Activated CD8-positive, alpha-beta memory T cell treated with anti-CD3 and anti-CD28 coated beads for 24 hours (primary cell): ENCODE results near the gene FUCA2.
"Not testable (repeated sequence)": the region's sequence is repeated elsewhere in the genome, so short reads cannot be mapped to it uniquely, and the experiment has no call there.

Source experiments
- DNase-seq: peaks from one replicate; pipeline ENCODE4 v3.0.0-alpha.2; 2020

The FUCA2 gene

DNA sequence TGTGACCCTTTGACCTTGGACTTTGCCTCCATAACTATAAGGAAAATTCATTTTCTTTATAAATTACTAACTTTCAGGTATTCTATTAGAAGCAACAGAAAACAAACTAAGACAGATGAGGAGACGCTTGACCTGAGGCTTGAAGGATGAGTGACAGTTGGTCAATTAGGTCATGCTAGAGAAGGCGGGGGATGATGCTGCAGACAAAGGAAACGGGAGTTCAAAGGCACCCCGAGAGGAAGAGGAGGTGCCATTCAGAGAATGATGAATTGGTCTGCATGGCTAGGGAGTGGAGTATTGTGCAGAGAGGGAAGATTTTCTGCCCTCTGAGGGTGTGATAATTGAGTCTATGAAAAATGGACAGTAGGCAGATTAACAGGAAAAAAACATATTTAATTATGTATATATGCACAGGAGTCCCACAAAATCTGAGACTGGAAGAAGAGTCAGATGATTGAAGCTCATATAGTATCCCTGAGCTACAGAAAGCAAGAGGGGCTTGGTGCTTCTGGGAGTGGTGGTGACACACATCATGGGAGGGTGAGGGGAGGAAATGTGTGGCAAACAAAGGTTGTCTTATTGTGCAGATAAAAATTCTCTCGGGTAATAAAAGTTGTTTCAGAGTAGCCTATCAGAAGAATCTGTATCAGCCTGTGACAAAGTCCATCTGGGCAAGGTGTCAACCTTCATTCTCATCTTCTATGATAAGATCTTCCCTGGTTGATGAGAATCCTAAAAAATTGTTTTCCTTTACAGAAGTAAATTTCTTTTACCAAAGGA, 20.4 kb upstream of the FUCA2 start:
- DNase-seq = no peak

GRCh38 chr6:143529095-143529494, 17.6 kb upstream of the FUCA2 start:
- no peak for DNase-seq

- DNase-seq = no peak
These were observed 16.8 kb upstream of the FUCA2 start for GRCh38 chr6:143528164-143528811.

- DNase-seq = no peak
These were observed 16.2 kb upstream of the FUCA2 start for GRCh38 chr6:143527677-143528076.

DNA sequence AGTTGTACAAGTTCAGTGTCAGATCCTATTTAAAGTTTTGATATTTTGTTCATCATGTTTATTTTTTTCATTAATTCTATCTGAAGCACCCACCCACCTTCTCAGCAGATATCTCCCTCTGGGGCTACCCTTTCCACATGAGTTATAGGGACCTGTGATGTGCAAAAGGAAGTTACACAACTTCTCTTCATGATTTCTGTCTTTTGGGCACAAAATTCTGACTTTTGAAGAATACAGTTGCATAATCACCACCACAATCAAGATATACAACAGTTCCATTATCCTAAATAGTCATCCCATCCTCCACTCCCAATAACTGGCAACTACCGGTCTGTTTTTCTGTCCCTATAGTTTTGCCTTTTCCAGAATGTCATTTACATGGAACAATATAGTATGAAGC, 13.8 kb upstream of the FUCA2 start:
- DNase-seq = no peak

- no peak for DNase-seq
These were observed 10.6 kb upstream of the FUCA2 start for GRCh38 chr6:143522039-143522600.

DNA sequence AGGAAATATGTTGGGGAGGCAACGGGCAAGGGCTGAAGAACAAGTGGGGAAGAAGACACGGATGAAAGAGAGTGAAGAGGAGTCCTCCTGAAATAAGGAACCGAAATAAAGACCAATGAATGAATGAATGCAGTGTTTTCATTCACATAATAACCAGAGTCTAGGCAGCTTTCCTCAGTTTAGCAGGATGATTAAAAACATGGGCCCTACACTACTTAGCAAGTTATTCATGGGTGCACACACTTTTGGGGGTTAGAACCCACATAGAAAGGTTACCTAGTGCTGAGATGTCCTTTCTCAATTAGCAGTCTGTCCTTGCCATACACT, 5.9 kb upstream of the FUCA2 start:
- no peak for DNase-seq

DNA sequence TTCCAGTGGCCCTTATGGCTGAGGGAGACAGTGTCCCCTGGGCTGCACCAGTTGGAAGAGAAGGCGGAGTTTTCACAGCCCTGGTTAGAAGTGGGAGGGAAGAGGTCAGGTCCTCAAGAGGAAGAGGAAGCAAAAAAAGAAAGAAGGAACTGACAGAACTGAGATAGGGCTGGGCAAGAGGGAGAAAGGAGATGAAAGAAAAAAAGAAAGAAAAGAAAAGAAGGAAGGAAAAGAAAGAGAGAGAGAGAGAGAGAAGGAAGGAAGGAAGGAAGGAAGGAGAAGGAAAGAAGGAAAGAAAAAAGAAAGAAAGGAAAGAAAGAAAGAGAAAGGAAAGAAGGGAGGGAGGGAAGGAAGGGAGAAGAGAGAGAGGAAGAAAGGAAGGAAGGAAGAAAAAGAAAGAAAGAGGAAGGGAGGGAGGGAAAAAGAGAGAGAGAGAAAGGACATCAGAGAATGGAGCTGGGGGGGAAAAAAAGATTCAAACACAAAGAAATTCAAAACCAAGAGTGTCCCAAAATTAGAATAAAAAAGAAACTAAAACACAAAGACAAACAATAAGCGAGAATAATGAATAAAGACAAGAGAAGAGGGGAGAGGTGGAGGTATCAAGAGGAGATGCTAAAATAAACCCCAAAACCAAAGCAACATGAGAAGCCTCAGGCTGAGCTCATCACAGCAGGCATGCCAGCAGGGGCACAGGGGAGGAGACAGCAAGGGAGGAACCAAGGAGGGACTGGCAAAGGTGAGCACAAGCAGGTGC, 5.3 kb upstream of the FUCA2 start:
- DNase-seq = no peak

DNA sequence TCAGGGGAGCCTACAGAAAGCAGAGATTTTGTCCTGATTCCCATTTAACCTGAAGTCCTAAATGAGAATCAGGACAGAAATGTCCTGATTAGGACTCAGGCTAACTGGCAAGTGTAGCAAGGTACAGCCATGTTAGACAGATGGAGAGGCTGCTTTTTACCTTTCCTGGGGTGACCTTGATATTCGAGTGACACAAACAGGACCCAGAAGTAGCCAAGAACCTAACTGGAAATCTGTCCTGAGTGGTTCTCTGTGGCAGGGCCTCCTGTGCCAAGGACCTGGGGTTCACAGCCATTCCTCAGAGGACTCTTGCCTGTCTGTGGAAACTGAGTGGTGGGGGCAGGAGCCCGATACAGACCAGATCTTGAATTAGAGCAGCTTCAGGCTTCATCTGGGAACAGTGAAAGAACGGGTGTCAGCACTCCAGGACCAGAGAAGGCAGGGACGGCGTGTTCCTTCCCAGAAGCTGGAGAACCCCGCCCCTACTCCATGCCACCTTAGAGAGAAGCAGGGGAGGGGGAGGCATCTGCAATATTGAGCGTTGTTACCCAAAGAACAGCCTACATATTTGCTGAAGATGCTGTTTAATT, 4.3 kb upstream of the FUCA2 start:
- no peak for DNase-seq

- no peak for DNase-seq
These were observed 3.7 kb upstream of the FUCA2 start for GRCh38 chr6:143515061-143515760.

- no peak for DNase-seq
These were observed 1.9 kb upstream of the FUCA2 start for GRCh38 chr6:143513410-143513809.

GRCh38 chr6:143510326-143510725, 1.2 kb downstream of the FUCA2 start:
- not testable (repeated sequence) for DNase-seq

DNA sequence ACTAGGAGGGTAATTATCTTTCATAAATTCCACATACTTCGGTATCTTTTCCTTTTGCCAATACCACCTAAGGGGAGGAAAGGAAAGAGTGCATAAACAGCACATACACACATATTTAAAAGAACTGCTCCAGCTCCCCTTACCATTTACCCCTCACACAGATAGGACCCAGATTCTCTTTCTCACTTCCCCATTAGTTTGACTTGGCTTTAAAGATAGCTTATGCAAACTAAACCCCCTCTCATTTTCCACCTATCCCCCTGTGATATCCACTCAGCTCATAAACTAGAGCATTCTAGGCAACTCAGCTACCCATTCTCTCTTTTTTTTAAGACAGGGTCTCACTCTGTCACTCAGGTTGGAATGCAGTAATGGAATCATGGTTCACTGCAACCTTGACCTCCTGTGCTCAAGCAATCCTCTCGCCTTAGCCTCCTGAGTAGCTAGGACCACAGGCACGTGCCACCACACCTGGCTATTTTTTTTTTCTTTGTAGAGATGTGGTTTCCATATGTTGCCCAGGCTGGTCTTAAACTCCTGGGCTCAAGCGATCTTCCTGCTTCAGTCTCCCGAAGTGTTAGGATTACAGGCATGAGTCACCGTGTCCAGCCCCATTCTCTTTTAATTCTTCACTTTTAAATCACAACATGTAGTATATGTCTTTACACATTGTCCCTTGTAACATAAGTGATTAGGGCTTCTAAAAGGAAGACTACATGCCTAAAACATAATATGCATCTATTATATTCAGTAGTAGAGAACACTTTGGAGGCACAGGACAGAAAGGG, 4.0 kb downstream of the FUCA2 start:
- no peak for DNase-seq

DNA sequence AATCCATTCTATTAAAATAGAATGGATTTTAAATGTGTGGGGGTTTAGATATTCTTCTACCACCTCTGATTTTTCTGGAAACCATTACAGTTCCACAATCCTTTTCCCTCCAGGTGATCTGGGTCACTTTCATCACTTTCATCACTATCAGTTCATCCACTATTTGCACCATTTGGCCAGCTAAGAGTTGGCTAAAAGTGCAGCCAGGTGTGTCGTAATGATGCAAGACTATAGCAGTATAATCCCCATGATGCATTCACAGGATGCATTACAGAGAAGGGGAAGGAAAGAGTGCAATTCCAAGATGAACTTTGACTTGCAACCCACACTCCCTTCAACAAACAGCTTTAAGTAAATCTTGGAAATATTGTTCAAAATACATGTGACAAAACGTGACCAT, 4.9 kb downstream of the FUCA2 start:
- DNase-seq = no peak

DNA sequence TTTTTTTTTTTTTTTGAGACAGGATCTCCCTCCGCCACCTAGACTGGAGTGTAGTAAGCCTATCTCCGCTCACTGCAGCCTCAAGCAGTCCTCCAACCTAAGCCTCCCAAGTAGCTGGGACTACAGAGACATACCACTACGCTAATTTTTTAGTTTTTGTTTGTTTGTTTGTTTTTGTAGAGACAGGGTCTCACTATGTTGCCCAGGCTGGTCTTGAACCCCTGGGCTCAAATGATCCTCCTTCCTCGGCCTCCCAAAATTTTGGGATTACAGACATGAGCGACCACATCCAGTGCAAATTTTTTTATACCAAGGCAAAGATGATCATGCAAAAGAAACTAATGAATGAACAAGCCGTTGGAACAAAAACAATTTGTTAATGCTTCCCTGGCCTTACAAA, 5.3 kb downstream of the FUCA2 start:
- no peak for DNase-seq

DNA sequence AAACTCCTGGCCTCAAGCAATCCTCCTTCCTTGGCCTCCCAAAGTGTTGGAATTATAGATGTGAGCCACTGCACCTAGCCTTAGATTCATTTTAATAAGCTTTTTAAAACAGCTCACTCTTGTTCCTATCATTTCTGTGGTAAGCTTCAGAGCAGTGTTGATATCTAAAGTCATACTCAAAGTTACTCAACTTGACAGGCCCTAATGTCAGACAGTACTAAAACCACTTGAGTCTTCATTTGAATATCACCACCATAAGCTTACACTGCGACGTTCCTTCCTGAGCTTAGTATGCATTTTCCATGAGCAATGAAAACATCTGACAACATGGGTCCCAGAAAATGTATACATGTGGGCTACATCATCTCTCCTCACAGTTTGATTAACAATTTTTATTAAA, 6.0 kb downstream of the FUCA2 start:
- no peak for DNase-seq

GRCh38 chr6:143505111-143505510, 6.4 kb downstream of the FUCA2 start:
- DNase-seq = no peak

DNA sequence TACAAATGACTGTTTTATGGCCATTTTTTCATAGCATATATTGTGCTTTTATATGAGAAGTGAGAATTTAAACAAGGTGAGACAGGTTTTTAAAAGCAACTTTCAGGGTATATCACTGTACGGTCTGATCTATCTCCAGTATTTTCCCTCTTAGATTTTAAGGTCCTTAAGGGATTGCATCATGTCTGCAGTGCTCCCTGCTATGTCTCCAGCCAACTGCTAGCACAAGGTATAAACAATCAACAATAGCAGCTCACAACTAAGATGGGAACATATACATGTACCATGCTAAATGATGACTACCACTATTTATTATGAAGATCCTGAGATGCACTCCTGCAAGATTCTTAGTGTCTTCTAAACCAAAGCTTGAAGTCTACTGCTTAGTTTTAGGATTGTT, 7.2 kb downstream of the FUCA2 start:
- DNase-seq = no peak

DNA sequence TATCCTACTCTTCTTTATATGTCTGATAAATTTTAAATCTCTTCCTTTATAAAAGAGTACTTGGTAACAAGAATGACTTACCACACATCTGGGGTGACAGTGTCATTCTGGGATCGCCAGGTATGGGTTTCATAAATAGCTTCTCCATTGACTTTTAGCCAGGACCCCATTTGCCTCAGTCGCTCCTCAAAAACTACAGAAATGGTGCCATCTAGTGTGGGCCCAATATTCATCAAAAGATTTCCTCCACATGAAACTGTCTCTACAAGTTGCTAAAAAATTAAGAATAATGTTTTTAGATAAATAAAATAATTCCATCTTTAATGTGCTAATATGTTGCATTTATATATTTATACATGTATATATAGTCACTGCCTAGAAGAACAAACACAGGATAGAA, 9.7 kb downstream of the FUCA2 start:
- no peak for DNase-seq

DNA sequence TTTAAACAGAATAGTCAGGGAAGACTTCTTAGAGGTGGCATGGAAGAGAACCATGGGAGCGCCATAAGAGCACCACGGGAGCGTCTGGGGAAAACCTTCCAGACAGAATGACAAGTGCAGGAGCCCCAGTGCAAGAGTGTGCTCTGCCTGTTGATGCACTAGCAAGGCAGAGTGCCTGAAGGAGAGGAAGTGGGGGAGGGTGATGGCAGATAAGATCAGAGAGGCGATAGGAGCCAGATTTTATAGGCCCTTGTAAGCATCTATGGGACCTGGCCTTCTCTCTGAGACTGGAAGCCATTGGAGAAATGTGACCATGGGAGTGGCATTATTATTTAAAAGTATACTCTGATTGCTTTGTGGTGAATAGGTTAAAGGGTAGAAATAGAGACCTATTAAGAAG, 13.1 kb downstream of the FUCA2 start:
- no peak for DNase-seq

GRCh38 chr6:143496974-143497373, 14.5 kb downstream of the FUCA2 start:
- DNase-seq = no peak

DNA sequence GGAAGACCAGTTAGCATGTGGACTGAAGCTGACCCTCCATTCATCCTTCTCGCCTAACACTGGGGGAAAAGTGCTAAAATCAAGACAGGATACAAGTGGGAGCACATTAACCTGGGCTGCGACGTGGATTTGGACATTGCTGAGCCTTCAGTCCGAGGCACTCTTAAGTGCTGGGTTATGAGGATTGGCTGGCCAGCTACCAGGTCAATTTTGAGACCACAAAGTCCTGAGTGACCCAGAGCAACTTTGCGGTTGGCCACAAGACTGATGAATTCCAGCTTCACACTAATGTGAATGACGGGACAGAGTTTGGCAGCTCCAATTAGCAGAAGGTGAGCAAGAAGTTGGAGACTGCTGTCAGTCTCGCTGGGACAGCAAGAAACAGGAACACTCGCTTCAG, 20.7 kb downstream of the FUCA2 start:
- DNase-seq = no peak
